Ishikawa (cell line): ENCODE results near the gene ZFP1.

Experiments
- CEBPB ChIP-seq: IDR thresholded peaks from 2 replicates; pipeline ENCODE4 v1.6.1; 2012
- CREB1 ChIP-seq: IDR thresholded peaks from 2 replicates; pipeline ENCODE4 v1.6.1; 2012; ENCODE audit warnings: low read depth
- EGR1 ChIP-seq: IDR thresholded peaks from 2 replicates; pipeline ENCODE4 v1.6.1; 2012
- EP300 ChIP-seq: IDR thresholded peaks from 2 replicates; pipeline ENCODE4 v1.6.1; 2012; ENCODE audit warnings: borderline replicate concordance
- FOXM1 ChIP-seq: IDR thresholded peaks from 2 replicates; pipeline ENCODE4 v1.6.1; 2012; ENCODE audit warnings: low read depth, borderline replicate concordance
- MAX ChIP-seq: IDR thresholded peaks from 2 replicates; pipeline ENCODE4 v1.6.1; 2012
- NFIC ChIP-seq: IDR thresholded peaks from 2 replicates; pipeline ENCODE4 v1.6.1; 2012
- REST ChIP-seq: IDR thresholded peaks from 2 replicates; pipeline ENCODE4 v1.6.1; 2012; ENCODE audit warnings: low read depth, mild to moderate bottlenecking
- TAF1 ChIP-seq: IDR thresholded peaks from 2 replicates; pipeline ENCODE4 v1.6.1; 2012; ENCODE audit warnings: low read depth, mild to moderate bottlenecking
- TCF12 ChIP-seq: IDR thresholded peaks from 2 replicates; pipeline ENCODE4 v1.6.1; 2012; ENCODE audit warnings: low read depth
- TEAD4 ChIP-seq: IDR thresholded peaks from 2 replicates; pipeline ENCODE4 v1.6.1; 2012
- USF1 ChIP-seq: IDR thresholded peaks from 2 replicates; pipeline ENCODE4 v1.6.1; 2012
- YY1 ChIP-seq: IDR thresholded peaks from 2 replicates; pipeline ENCODE4 v1.6.1; 2012; ENCODE audit warnings: low read depth
- ZBTB7A ChIP-seq: IDR thresholded peaks from 2 replicates; pipeline ENCODE4 v1.6.1; 2012; ENCODE audit warnings: low read depth

Gene ZFP1

GRCh38 chr16:75195811-75196790 is 47.8 kb downstream of the ZFP1 start:
- no peak for TF ChIP-seq USF1
- no peak for TF ChIP-seq CEBPB
- no peak for TF ChIP-seq REST
- no peak for TF ChIP-seq YY1
- no peak for TF ChIP-seq TAF1

GRCh38 chr16:75196836-75197235 is 48.5 kb downstream of the ZFP1 start:
- TF ChIP-seq TEAD4: no peak

GRCh38 chr16:75197522-75198134 is 49.3 kb downstream of the ZFP1 start:
- no peak for TF ChIP-seq EGR1

- TF ChIP-seq TCF12: no peak
- no peak for TF ChIP-seq NFIC
- no peak for TF ChIP-seq EGR1
- no peak for TF ChIP-seq YY1
- TF ChIP-seq ZBTB7A: no peak
- no peak for TF ChIP-seq TAF1
- TF ChIP-seq MAX: no peak
- no peak for TF ChIP-seq FOXM1
- no peak for TF ChIP-seq TEAD4
- no peak for TF ChIP-seq CEBPB
- no peak for TF ChIP-seq USF1
- no peak for TF ChIP-seq CREB1
- TF ChIP-seq REST: no peak
- TF ChIP-seq EP300: no peak
Observed at GRCh38 chr16:75198135-75198600, 49.8 kb downstream of the ZFP1 start.

- no peak for TF ChIP-seq CREB1
- no peak for TF ChIP-seq EGR1
- no peak for TF ChIP-seq NFIC
- no peak for TF ChIP-seq YY1
- TF ChIP-seq MAX: no peak
- no peak for TF ChIP-seq FOXM1
- TF ChIP-seq ZBTB7A: no peak
- no peak for TF ChIP-seq TCF12
- TF ChIP-seq USF1: no peak
- no peak for TF ChIP-seq TEAD4
- TF ChIP-seq REST: no peak
- TF ChIP-seq CEBPB: no peak
Observed at GRCh38 chr16:75202069-75202590, 53.8 kb downstream of the ZFP1 start.
